ENCODE results near the gene BAZ2A.

DNA sequence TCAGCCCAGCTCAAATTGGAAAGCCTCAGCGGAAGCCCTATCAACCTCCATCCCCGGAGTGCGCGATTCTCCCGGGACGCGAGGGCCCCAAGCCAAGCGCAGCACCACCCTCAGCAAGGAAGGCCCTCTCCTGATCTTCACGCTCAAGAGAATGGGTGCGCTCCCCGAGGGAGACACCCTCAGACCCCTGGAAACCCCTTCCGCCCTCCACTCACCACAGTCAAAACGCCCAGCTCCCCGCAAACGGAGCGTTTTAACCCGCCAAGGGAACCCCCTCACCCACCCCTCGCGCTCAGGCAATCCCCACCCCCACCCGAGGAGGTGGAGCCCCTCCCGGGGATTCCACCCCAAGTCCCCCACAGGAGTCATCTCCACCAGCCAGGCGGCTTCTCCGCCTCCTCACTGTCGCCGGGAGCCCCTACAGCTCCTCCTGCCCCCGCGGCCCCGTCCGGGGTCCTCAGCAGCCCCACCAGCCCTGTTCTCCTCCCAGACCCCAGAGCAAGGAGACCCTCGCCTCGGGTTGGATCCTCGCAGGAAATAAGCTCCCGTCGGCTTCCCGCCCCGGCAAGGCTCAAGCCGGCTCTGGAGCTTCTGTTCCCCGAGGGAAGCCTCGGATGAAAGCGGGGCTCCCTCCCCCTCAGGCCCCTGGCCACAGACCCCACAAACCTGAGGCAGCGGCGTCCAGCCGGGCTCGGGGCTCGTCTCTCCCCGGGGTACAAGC lies 507 bp downstream of the BAZ2A start:
- TF ChIP-seq CTCF (IDR thresholded peaks at IDR 0.05; ENCODE audit: insufficient read depth, low read depth, low read length) (no peak), EZH2 (IDR thresholded peaks at IDR 0.05; ENCODE audit: insufficient read depth, low read length) (no peak)

Data from astrocyte (in vitro differentiated cells and primary cell).